ENCODE data around the gene CUBN.

DNA sequence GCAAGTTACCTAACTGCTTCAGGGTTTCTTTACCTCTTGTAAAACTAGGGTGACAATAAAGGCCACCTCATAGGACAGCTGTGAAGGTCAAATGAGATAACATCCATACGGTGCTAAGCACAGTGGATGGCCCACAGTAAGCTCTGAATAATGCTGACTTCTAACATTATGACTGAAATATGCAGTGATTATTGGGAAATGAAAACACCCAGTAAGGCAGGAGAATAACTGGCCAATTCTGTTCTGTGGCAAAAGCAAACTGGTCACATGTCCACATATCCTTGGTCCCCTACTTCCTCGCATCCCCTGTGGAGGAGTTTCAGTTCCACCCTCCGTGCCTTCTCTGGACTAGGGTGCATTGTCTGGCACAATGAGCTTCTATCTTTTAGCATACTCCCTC is 1.4 kb downstream of the CUBN start:
- no peak for TF ChIP-seq EZH2 (IDR thresholded peaks at IDR 0.05)
- TF ChIP-seq POLR2AphosphoS5 (IDR thresholded peaks at IDR 0.05; ENCODE audit: borderline replicate concordance, low read depth, low read length): no peak
- TF ChIP-seq FOXP2 (optimal IDR thresholded peaks at IDR 0.05; ENCODE audit: control extremely low read depth, extremely low read length, insufficient read depth): no peak

Measured in SK-N-MC (cell line).